Lung (tissue), 12 donors: Measurements from ENCODE around the gene EXOC4. TPM values are rescaled to one million over a fixed set of nuclear protein-coding genes. Genes with fewer than 3 reads are reported as not detected.

Experiments used
- ATAC-seq: fragments of 200-7000 bp; cut with Tn5 transposase; one replicate; pipeline ENCODE4 v1.9.1; 2020; ENCODE audit warnings: moderate number of reproducible peaks; ENCODE audit not compliant: insufficient read depth, low FRiP score
- DNase-seq, 3 donors: peaks; one replicate each; pipeline ENCODE4 v3.0.0-alpha.2; 2013 to 2017
- H3K27ac ChIP-seq, 2 donors: one replicate each; pipeline ENCODE4 v1.5.1; 2013; ENCODE audit warnings: mild to moderate bottlenecking in 2 of 2, moderate library complexity in 2 of 2, control low read depth in 1 of 2, inconsistent platforms in 1 of 2, low read depth in 1 of 2, low read length in 1 of 2
- H3K27me3 ChIP-seq, 3 donors: one replicate each; pipeline ENCODE4 v1.5.1; 2013; ENCODE audit warnings: low read length in 2 of 3; ENCODE audit not compliant: control insufficient read depth in 3 of 3, insufficient read depth in 3 of 3
- H3K36me3 ChIP-seq, 4 donors: one replicate each; pipeline ENCODE4 v1.5.1; 2013; ENCODE audit warnings: low read length in 4 of 4, mild to moderate bottlenecking in 1 of 4, moderate library complexity in 1 of 4; ENCODE audit not compliant: control insufficient read depth in 4 of 4, insufficient read depth in 4 of 4
- H3K4me1 ChIP-seq, 5 donors: one replicate each; pipeline ENCODE4 v1.5.1; 2013; ENCODE audit warnings: low read length in 5 of 5, mild to moderate bottlenecking in 2 of 5, moderate library complexity in 1 of 5; ENCODE audit not compliant: control insufficient read depth in 5 of 5, insufficient read depth in 5 of 5
- H3K4me3 ChIP-seq: one replicate; pipeline ENCODE4 v1.5.1; 2013; ENCODE audit warnings: mild to moderate bottlenecking, control low read depth, moderate library complexity
- H3K9ac ChIP-seq, 2 donors: one replicate each; pipeline ENCODE4 v1.5.1; 2013; ENCODE audit warnings: low read length in 2 of 2, control low read depth in 1 of 2; ENCODE audit not compliant: insufficient read depth in 1 of 2
- H3K9me3 ChIP-seq, 4 donors: one replicate each; pipeline ENCODE4 v1.5.1; 2013; ENCODE audit warnings: low read length in 3 of 4, mild to moderate bottlenecking in 1 of 4, moderate library complexity in 1 of 4; ENCODE audit not compliant: control insufficient read depth in 4 of 4, insufficient read depth in 3 of 4
- CTCF ChIP-seq: IDR thresholded peaks from 2 replicates; pipeline ENCODE4 v1.5.1; 2012; ENCODE audit warnings: mild to moderate bottlenecking; ENCODE audit errors: control extremely low read depth, extremely low read depth
- WGBS, 2 donors: extraction: QIAGEN DNeasy Blood & Tissue Kit; methylation state at CpG; one replicate each; pipeline ENCODE4 v1.1.7; 2013; 5-methylcytosine and 5-hydroxymethylcytosine counted together
- polyA plus RNA-seq, 2 donors: library from polyadenylated mRNA; stranded (reverse); fragments of 200-250 nt; gene quantifications; one replicate each; pipeline ENCODE4 v1.2.1, GENCODE V29; 2013
- total RNA-seq, 2 donors: library from RNA; depleted of rRNA in 1 of 2; stranded (reverse); fragments of >200 nt in 1 of 2; gene quantifications; one replicate each; pipeline ENCODE4 v1.2.1, GENCODE V29; 2014 to 2021
- donor health status: control.
- donor health status: control.
- donor health status: Bipolar disorder and iron deficiency.
- donor health status: healthy.
- donor health status: DM: yes; HTN: yes; CAD: no.

Gene EXOC4
- total and polyA plus RNA-seq, 4 donors = 10.3 to 232 (median 47.4) TPM

- Histone ChIP-seq H3K9ac (no peak overlapping the region), H3K4me1 (no peaks in the 10 kb centered on the region), H3K27me3 (no peaks in the 10 kb centered on the region), H3K9me3 (no peaks in the 10 kb centered on the region), H3K36me3 (no peaks in the 10 kb centered on the region), H3K27ac (no peak overlapping the region), H3K4me3 (no peak overlapping the region)
- no peak for ATAC-seq
- 94 to 99% methylated on average over 4 of the region's 4 CpGs for WGBS, 2 donors
- DNase-seq = no peak
- no peak for TF ChIP-seq CTCF
These were observed 415.6 kb downstream of the EXOC4 start for GRCh38 chr7:133668296-133669060.

GRCh38 chr7:133669061-133669455 lies 416.2 kb downstream of the EXOC4 start:
- TF ChIP-seq CTCF = no peak
- WGBS, 2 donors = 80 to 86% methylated on average over 6 of the region's 6 CpGs
- H3K9me3 ChIP-seq = no peaks in the 10 kb centered on the region

GRCh38 chr7:133670250-133670649 lies 417.4 kb downstream of the EXOC4 start:
- DNase-seq (no peak), ATAC-seq (no peak)
- Histone ChIP-seq H3K27me3 (no peaks in the 10 kb centered on the region), H3K4me1 (no peaks in the 10 kb centered on the region), H3K4me3 (no peak overlapping the region), H3K27ac (no peak overlapping the region), H3K36me3 (no peaks in the 10 kb centered on the region), H3K9me3 (no peaks in the 10 kb centered on the region), H3K9ac (no peak overlapping the region)
- WGBS, 2 donors = 83 to 91% methylated on average over 5 of the region's 5 CpGs
- no peak for TF ChIP-seq CTCF

More at GRCh38 chr7:133669061-133669455, 416.2 kb downstream of the EXOC4 start:
- ATAC-seq = no peak
- H3K4me1 ChIP-seq = no peaks in the 10 kb centered on the region
- H3K9ac ChIP-seq = no peak overlapping the region
- DNase-seq = no peak
- H3K36me3 ChIP-seq = no peaks in the 10 kb centered on the region
- H3K27me3 ChIP-seq = no peaks in the 10 kb centered on the region
- H3K27ac ChIP-seq = no peak overlapping the region
- H3K4me3 ChIP-seq = no peak overlapping the region
